GM21529 (cell line): ENCODE data around the gene MAP1A.
"Not testable (repeated sequence)": the region's sequence is repeated elsewhere in the genome, so short reads cannot be mapped to it uniquely, and the experiment has no call there.

Source experiments
- ATAC-seq: cut with Tn5 transposase; IDR thresholded peaks from one replicate; pipeline ENCODE4 v1.9.1; 2021; ENCODE audit not compliant: unreplicated experiment

MAP1A gene

GRCh38 chr15:43528542-43529007 lies 11.2 kb downstream of the MAP1A start:
- ATAC-seq, result no peak

GRCh38 chr15:43529141-43529540 lies 11.7 kb downstream of the MAP1A start:
- ATAC-seq, result no peak

GRCh38 chr15:43529587-43530345 lies 12.4 kb downstream of the MAP1A start:
- ATAC-seq, result no peak

- no peak for ATAC-seq
Measured at GRCh38 chr15:43531018-43531670, 13.7 kb downstream of the MAP1A start.

- ATAC-seq, result not testable (repeated sequence)
Measured at GRCh38 chr15:43532826-43533225, 15.4 kb downstream of the MAP1A start.

GRCh38 chr15:43534897-43535296 lies 17.5 kb downstream of the MAP1A start:
- no peak for ATAC-seq

- no peak for ATAC-seq
Measured at GRCh38 chr15:43538091-43538490, 20.7 kb downstream of the MAP1A start.

GRCh38 chr15:43541785-43542184 lies 24.4 kb downstream of the MAP1A start:
- ATAC-seq, result no peak

GRCh38 chr15:43544266-43544665 lies 26.9 kb downstream of the MAP1A start:
- no peak for ATAC-seq

- ATAC-seq, result no peak
Measured at GRCh38 chr15:43545426-43545825, 28.0 kb downstream of the MAP1A start.

GRCh38 chr15:43547539-43547938 lies 30.1 kb downstream of the MAP1A start:
- no peak for ATAC-seq

GRCh38 chr15:43550527-43551363 lies 33.3 kb downstream of the MAP1A start:
- no peak for ATAC-seq

GRCh38 chr15:43552256-43552655 lies 34.8 kb downstream of the MAP1A start:
- no peak for ATAC-seq

- ATAC-seq, result no peak
Measured at GRCh38 chr15:43552986-43553385, 35.6 kb downstream of the MAP1A start.

- not testable (repeated sequence) for ATAC-seq
Measured at GRCh38 chr15:43562753-43563152, 45.3 kb downstream of the MAP1A start.

GRCh38 chr15:43563793-43564192 lies 46.4 kb downstream of the MAP1A start:
- not testable (repeated sequence) for ATAC-seq

- not testable (repeated sequence) for ATAC-seq
Measured at GRCh38 chr15:43566615-43567014, 49.2 kb downstream of the MAP1A start.

- not testable (repeated sequence) for ATAC-seq
Measured at GRCh38 chr15:43574607-43575006, 57.2 kb downstream of the MAP1A start.
